DND-41 (cell line): Measurements from ENCODE around the gene ARHGAP20.
"Not testable (repeated sequence)": the region's sequence is repeated elsewhere in the genome, so short reads cannot be mapped to it uniquely, and the experiment has no call there.

ENCODE experiments used
- ATAC-seq: fragments of 200-7000 bp; cut with Tn5 transposase; 3 replicates; pipeline ENCODE4 v1.9.1; 2021; ENCODE audit warnings: low read depth; ENCODE audit not compliant: insufficient read depth
- DNase-seq: peaks from one replicate; pipeline ENCODE4 v3.0.0-alpha.2; 2020
- H2AFZ ChIP-seq: 2 replicates; pipeline ENCODE4 v1.6.0; 2012; ENCODE audit warnings: low read depth, low read length
- H3K27ac ChIP-seq: 2 replicates; pipeline ENCODE4 v1.5.1; 2012; ENCODE audit warnings: low read length, inconsistent platforms
- H3K27me3 ChIP-seq: fragments of 200-600 bp; sonication (generic); 2 replicates; pipeline ENCODE4 v1.6.0; 2012; ENCODE audit warnings: low read length, mild to moderate bottlenecking, inconsistent platforms; ENCODE audit not compliant: insufficient read depth, poor library complexity
- H3K36me3 ChIP-seq: 2 replicates; pipeline ENCODE4 v1.5.1; 2012; ENCODE audit warnings: low read length, inconsistent platforms; ENCODE audit not compliant: insufficient read depth
- H3K4me1 ChIP-seq: 2 replicates; pipeline ENCODE4 v1.5.1; 2012; ENCODE audit warnings: mild to moderate bottlenecking, low read length; ENCODE audit not compliant: insufficient read depth
- H3K4me2 ChIP-seq: 2 replicates; pipeline ENCODE4 v1.6.0; 2012; ENCODE audit warnings: mild to moderate bottlenecking, moderate library complexity, low read length, inconsistent platforms; ENCODE audit not compliant: insufficient read depth
- H3K4me3 ChIP-seq, 2 experiments: fragments of 200-600 bp in 1 of 2; shearing (Covaris generic) in 1 of 2; 2 replicates each; pipeline ENCODE4 v1.5.1; 2012 to 2016; ENCODE audit warnings: inconsistent platforms in 2 of 2, low read length in 2 of 2, mild to moderate bottlenecking in 2 of 2, low read depth in 1 of 2, moderate library complexity in 1 of 2
- H3K79me2 ChIP-seq: 2 replicates; pipeline ENCODE4 v1.6.0; 2012; ENCODE audit warnings: low read length, inconsistent platforms; ENCODE audit not compliant: insufficient read depth
- H3K9ac ChIP-seq: 2 replicates; pipeline ENCODE4 v1.6.0; 2012; ENCODE audit warnings: low read depth, mild to moderate bottlenecking, inconsistent platforms, low read length, moderate library complexity
- H3K9me3 ChIP-seq: 2 replicates; pipeline ENCODE4 v1.5.1; 2012; ENCODE audit warnings: low read length, moderate library complexity, mild to moderate bottlenecking, inconsistent platforms; ENCODE audit not compliant: insufficient read depth, severe bottlenecking
- H4K20me1 ChIP-seq: 2 replicates; pipeline ENCODE4 v1.6.0; 2012; ENCODE audit warnings: low read length; ENCODE audit not compliant: insufficient read depth
- CTCF ChIP-seq: IDR thresholded peaks from 2 replicates; pipeline ENCODE4 v1.5.1; 2012; ENCODE audit warnings: borderline replicate concordance, low read length, moderate library complexity, mild to moderate bottlenecking; ENCODE audit not compliant: poor library complexity, severe bottlenecking; ENCODE audit errors: extremely low read depth
- EZH2 ChIP-seq: IDR thresholded peaks from 3 replicates; pipeline ENCODE4 v1.6.1; 2012; ENCODE audit warnings: borderline replicate concordance, low read depth, mild to moderate bottlenecking, moderate library complexity, low read length, inconsistent platforms; ENCODE audit not compliant: severe bottlenecking

Gene ARHGAP20

GRCh38 chr11:110621826-110622225, 90.4 kb downstream of the ARHGAP20 start:
- Histone ChIP-seq H3K9me3 (no peaks in the 10 kb centered on the region), H3K4me2 (no peak overlapping the region), H3K4me1 (no peaks in the 10 kb centered on the region), H3K36me3 (no peaks in the 10 kb centered on the region), H3K27me3 (no peaks in the 10 kb centered on the region), H3K9ac (no peak overlapping the region), H3K79me2 (no peaks in the 10 kb centered on the region), H4K20me1 (no peaks in the 10 kb centered on the region), H3K27ac (no peak overlapping the region), H2AFZ (no peak overlapping the region), H3K4me3 (no peak overlapping the region)
- DNase-seq (no peak), ATAC-seq (no peak)
- TF ChIP-seq EZH2: no peak
- no peak for TF ChIP-seq CTCF

- not testable (repeated sequence) for H3K4me3 ChIP-seq, H3K36me3 ChIP-seq, ATAC-seq, H3K9me3 ChIP-seq, DNase-seq, H3K9ac ChIP-seq, H3K27ac ChIP-seq, H2AFZ ChIP-seq, H3K79me2 ChIP-seq, H3K4me1 ChIP-seq, H3K4me2 ChIP-seq, H3K27me3 ChIP-seq, H4K20me1 ChIP-seq
These were observed 92.9 kb downstream of the ARHGAP20 start for GRCh38 chr11:110619366-110619765.

- TF ChIP-seq EZH2 (no peak), CTCF (no peak)
- Histone ChIP-seq H3K36me3 (no peaks in the 10 kb centered on the region), H3K4me3 (no peak overlapping the region), H2AFZ (no peak overlapping the region), H3K4me2 (no peak overlapping the region), H3K27me3 (no peaks in the 10 kb centered on the region), H4K20me1 (no peaks in the 10 kb centered on the region), H3K4me1 (no peaks in the 10 kb centered on the region), H3K9ac (no peak overlapping the region), H3K79me2 (no peaks in the 10 kb centered on the region), H3K9me3 (no peaks in the 10 kb centered on the region), H3K27ac (no peak overlapping the region)
- ATAC-seq (no peak), DNase-seq (no peak)
These were observed 98.2 kb downstream of the ARHGAP20 start for GRCh38 chr11:110614031-110614430.

GRCh38 chr11:110613197-110613918, 98.9 kb downstream of the ARHGAP20 start:
- Histone ChIP-seq H3K9ac (no peak overlapping the region), H3K4me1 (no peaks in the 10 kb centered on the region), H3K27me3 (no peaks in the 10 kb centered on the region), H3K36me3 (no peaks in the 10 kb centered on the region), H3K27ac (no peak overlapping the region), H4K20me1 (no peaks in the 10 kb centered on the region), H3K4me2 (no peak overlapping the region), H3K79me2 (no peaks in the 10 kb centered on the region), H3K4me3 (no peak overlapping the region), H3K9me3 (no peaks in the 10 kb centered on the region), H2AFZ (no peak overlapping the region)
- no peak for ATAC-seq
- TF ChIP-seq EZH2 (no peak), CTCF (no peak)
- no peak for DNase-seq
